ENCODE results near the gene NT5DC3.

The NT5DC3 gene

GRCh38 chr12:103774977-103775560 lies 66.0 kb downstream of the NT5DC3 start:
- Mint-ChIP-seq H3K4me1 (ENCODE audit: low read depth) (no peaks in the 10 kb centered on the region), H3K36me3 (peaks cover 30% of the 10 kb centered on the region), H3K27ac (no peak overlapping the region), H3K4me3 (no peak overlapping the region), H3K9me3 (ENCODE audit: low read depth) (no peaks in the 10 kb centered on the region), H3K27me3 (no peaks in the 10 kb centered on the region)

- Mint-ChIP-seq H3K9me3 (ENCODE audit: low read depth) (no peaks in the 10 kb centered on the region), H3K27me3 (no peaks in the 10 kb centered on the region), H3K36me3 (peaks cover 22% of the 10 kb centered on the region), H3K4me1 (ENCODE audit: low read depth) (no peaks in the 10 kb centered on the region), H3K4me3 (no peak overlapping the region), H3K27ac (no peak overlapping the region)
These were observed 67.7 kb downstream of the NT5DC3 start for GRCh38 chr12:103773109-103773910.

- Mint-ChIP-seq H3K4me1 (ENCODE audit: low read depth) (no peaks in the 10 kb centered on the region), H3K27me3 (no peaks in the 10 kb centered on the region), H3K36me3 (peaks cover 22% of the 10 kb centered on the region), H3K27ac (no peak overlapping the region), H3K9me3 (ENCODE audit: low read depth) (no peaks in the 10 kb centered on the region), H3K4me3 (no peak overlapping the region)
These were observed 68.5 kb downstream of the NT5DC3 start for GRCh38 chr12:103772367-103773108.

GRCh38 chr12:103771466-103771865 lies 69.6 kb downstream of the NT5DC3 start:
- H3K36me3 Mint-ChIP-seq = peaks cover 18% of the 10 kb centered on the region
- H3K27me3 Mint-ChIP-seq = no peaks in the 10 kb centered on the region
- H3K4me1 Mint-ChIP-seq (ENCODE audit: low read depth) = no peaks in the 10 kb centered on the region
- no peaks in the 10 kb centered on the region for H3K9me3 Mint-ChIP-seq (ENCODE audit: low read depth)
- no peak overlapping the region for H3K27ac Mint-ChIP-seq
- no peak overlapping the region for H3K4me3 Mint-ChIP-seq

GRCh38 chr12:103769240-103769945 lies 71.6 kb downstream of the NT5DC3 start:
- H3K27ac Mint-ChIP-seq = no peak overlapping the region
- no peaks in the 10 kb centered on the region for H3K4me1 Mint-ChIP-seq (ENCODE audit: low read depth)
- no peaks in the 10 kb centered on the region for H3K9me3 Mint-ChIP-seq (ENCODE audit: low read depth)
- H3K36me3 Mint-ChIP-seq = peaks cover 14% of the 10 kb centered on the region
- no peaks in the 10 kb centered on the region for H3K27me3 Mint-ChIP-seq
- H3K4me3 Mint-ChIP-seq = no peak overlapping the region

- no peaks in the 10 kb centered on the region for H3K4me1 Mint-ChIP-seq (ENCODE audit: low read depth)
- peaks cover 15% of the 10 kb centered on the region for H3K36me3 Mint-ChIP-seq
- H3K4me3 Mint-ChIP-seq = no peak overlapping the region
- no peaks in the 10 kb centered on the region for H3K27me3 Mint-ChIP-seq
- no peak overlapping the region for H3K27ac Mint-ChIP-seq
- no peaks in the 10 kb centered on the region for H3K9me3 Mint-ChIP-seq (ENCODE audit: low read depth)
These were observed 72.4 kb downstream of the NT5DC3 start for GRCh38 chr12:103768467-103769123.

GRCh38 chr12:103766028-103766427 lies 75.0 kb downstream of the NT5DC3 start:
- no peaks in the 10 kb centered on the region for H3K4me1 Mint-ChIP-seq (ENCODE audit: low read depth)
- H3K27ac Mint-ChIP-seq = no peak overlapping the region
- H3K27me3 Mint-ChIP-seq = no peaks in the 10 kb centered on the region
- H3K4me3 Mint-ChIP-seq = no peak overlapping the region
- H3K9me3 Mint-ChIP-seq (ENCODE audit: low read depth) = no peaks in the 10 kb centered on the region
- peaks cover 16% of the 10 kb centered on the region for H3K36me3 Mint-ChIP-seq

- Mint-ChIP-seq H3K4me1 (ENCODE audit: low read depth) (no peaks in the 10 kb centered on the region), H3K27ac (no peak overlapping the region), H3K9me3 (ENCODE audit: low read depth) (no peaks in the 10 kb centered on the region), H3K4me3 (no peak overlapping the region), H3K27me3 (no peaks in the 10 kb centered on the region), H3K36me3 (peaks cover 14% of the 10 kb centered on the region)
These were observed 75.7 kb downstream of the NT5DC3 start for GRCh38 chr12:103765322-103765721.

GRCh38 chr12:103762473-103762872 lies 78.6 kb downstream of the NT5DC3 start:
- Mint-ChIP-seq H3K27me3 (no peaks in the 10 kb centered on the region), H3K4me1 (ENCODE audit: low read depth) (no peaks in the 10 kb centered on the region), H3K27ac (no peak overlapping the region), H3K9me3 (ENCODE audit: low read depth) (no peaks in the 10 kb centered on the region), H3K4me3 (no peak overlapping the region), H3K36me3 (peaks cover 14% of the 10 kb centered on the region)

GRCh38 chr12:103758310-103759089 lies 82.5 kb downstream of the NT5DC3 start:
- Mint-ChIP-seq H3K9me3 (ENCODE audit: low read depth) (no peaks in the 10 kb centered on the region), H3K4me3 (no peak overlapping the region), H3K4me1 (ENCODE audit: low read depth) (no peaks in the 10 kb centered on the region), H3K27me3 (no peaks in the 10 kb centered on the region), H3K36me3 (peaks cover 6% of the 10 kb centered on the region), H3K27ac (no peak overlapping the region)

GRCh38 chr12:103757248-103757647 lies 83.8 kb downstream of the NT5DC3 start:
- no peaks in the 10 kb centered on the region for H3K4me1 Mint-ChIP-seq (ENCODE audit: low read depth)
- no peaks in the 10 kb centered on the region for H3K9me3 Mint-ChIP-seq (ENCODE audit: low read depth)
- no peaks in the 10 kb centered on the region for H3K27me3 Mint-ChIP-seq
- peaks cover 2% of the 10 kb centered on the region for H3K36me3 Mint-ChIP-seq
- no peak overlapping the region for H3K4me3 Mint-ChIP-seq
- no peak overlapping the region for H3K27ac Mint-ChIP-seq

- Mint-ChIP-seq H3K27ac (no peak overlapping the region), H3K36me3 (peaks cover 2% of the 10 kb centered on the region), H3K4me1 (ENCODE audit: low read depth) (no peaks in the 10 kb centered on the region), H3K27me3 (no peaks in the 10 kb centered on the region), H3K4me3 (no peak overlapping the region), H3K9me3 (ENCODE audit: low read depth) (no peaks in the 10 kb centered on the region)
These were observed 84.6 kb downstream of the NT5DC3 start for GRCh38 chr12:103756443-103756842.

GRCh38 chr12:103755425-103755824 lies 85.6 kb downstream of the NT5DC3 start:
- Mint-ChIP-seq H3K4me3 (no peak overlapping the region), H3K4me1 (ENCODE audit: low read depth) (no peaks in the 10 kb centered on the region)

GRCh38 chr12:103751600-103751999 lies 89.4 kb downstream of the NT5DC3 start:
- H3K27ac Mint-ChIP-seq = no peak overlapping the region
- no peaks in the 10 kb centered on the region for H3K9me3 Mint-ChIP-seq (ENCODE audit: low read depth)
- H3K4me1 Mint-ChIP-seq (ENCODE audit: low read depth) = no peaks in the 10 kb centered on the region
- no peak overlapping the region for H3K4me3 Mint-ChIP-seq
- peaks cover 4% of the 10 kb centered on the region for H3K27me3 Mint-ChIP-seq
- H3K36me3 Mint-ChIP-seq = peaks cover 2% of the 10 kb centered on the region

More at GRCh38 chr12:103755425-103755824, 85.6 kb downstream of the NT5DC3 start:
- Mint-ChIP-seq H3K36me3 (peaks cover 4% of the 10 kb centered on the region), H3K27me3 (peaks cover 4% of the 10 kb centered on the region), H3K9me3 (ENCODE audit: low read depth) (no peaks in the 10 kb centered on the region), H3K27ac (no peak overlapping the region)
